Natural killer cell (primary cell): ENCODE results near the gene LINGO1. TPM values are rescaled to one million over a fixed set of nuclear protein-coding genes. Genes with fewer than 3 reads are reported as not detected.

ENCODE experiments used
- ATAC-seq, 3 donors: fragments of 150-1000 bp in 2 of 3; fragments of 200-7000 bp in 1 of 3; cut with Tn5 transposase; 1 replicate in 1 of 3; 2 replicates in 2 of 3; pipeline ENCODE4 v1.10.0; 2021; ENCODE audit warnings: mild to moderate bottlenecking in 2 of 3, moderate library complexity in 2 of 3
- DNase-seq, 2 donors: peaks; one replicate each; pipeline versions ENCODE4 v3.0.0 to v3.0.0-alpha.2; 2013 to 2021; ENCODE audit warnings: mixed read lengths in 1 of 2
- H3K27ac ChIP-seq: one replicate; pipeline ENCODE4 v1.5.1; 2013; ENCODE audit warnings: mild to moderate bottlenecking, low read length
- H3K27me3 ChIP-seq: one replicate; pipeline ENCODE4 v1.6.1; 2013; ENCODE audit warnings: low read length; ENCODE audit not compliant: control insufficient read depth, insufficient read depth
- H3K36me3 ChIP-seq: one replicate; pipeline ENCODE4 v1.6.1; 2013; ENCODE audit warnings: low read length; ENCODE audit not compliant: control insufficient read depth, insufficient read depth
- H3K4me1 ChIP-seq: one replicate; pipeline ENCODE4 v1.6.1; 2013; ENCODE audit warnings: low read length; ENCODE audit not compliant: control insufficient read depth, insufficient read depth
- H3K4me3 ChIP-seq: one replicate; pipeline ENCODE4 v1.5.1; 2013; ENCODE audit warnings: low read length
- H3K9me3 ChIP-seq: one replicate; pipeline ENCODE4 v1.6.1; 2013; ENCODE audit warnings: low read length; ENCODE audit not compliant: control insufficient read depth, insufficient read depth
- H3K27ac Mint-ChIP-seq, 2 donors: one replicate each; pipeline ENCODE4 v1.8.0; 2022; ENCODE audit warnings: mild to moderate bottlenecking in 2 of 2, mixed read lengths in 2 of 2, moderate library complexity in 1 of 2
- H3K27me3 Mint-ChIP-seq, 2 donors: one replicate each; pipeline ENCODE4 v1.8.0; 2022; ENCODE audit warnings: low read depth in 2 of 2, mixed read lengths in 2 of 2
- H3K36me3 Mint-ChIP-seq: one replicate; pipeline ENCODE4 v1.8.0; 2022; ENCODE audit warnings: mixed read lengths
- H3K4me1 Mint-ChIP-seq, 2 donors: one replicate each; pipeline ENCODE4 v1.8.0; 2022; ENCODE audit warnings: mixed read lengths in 2 of 2
- H3K4me3 Mint-ChIP-seq: one replicate; pipeline ENCODE4 v1.8.0; 2022; ENCODE audit warnings: mild to moderate bottlenecking, moderate library complexity, mixed read lengths
- H3K9me3 Mint-ChIP-seq, 2 donors: one replicate each; pipeline ENCODE4 v1.8.0; 2022; ENCODE audit warnings: mixed read lengths in 2 of 2
- WGBS: methylation state at CpG from one replicate; pipeline ENCODE4 v1.1.7; 2013; ENCODE audit warnings: missing lambda C conversion rate; ENCODE audit not compliant: insufficient coverage; 5-methylcytosine and 5-hydroxymethylcytosine counted together
- intact Hi-C: fragments of 100-400 bp; cut with micrococcal nuclease; formaldehyde crosslinking; loops from one replicate; pipeline ENCODE4 v1.14.2; 2022
- total RNA-seq, 4 donors: library from RNA; stranded (reverse); fragments of 120-200 nt in 1 of 4; gene quantifications; one replicate each; pipeline versions ENCODE4 v1.2.3 to v1.2.4, GENCODE V29; 2013 to 2022
- TF ChIP-seq, protein P1 (sequence below): fragments of 200-600 bp; IDR thresholded peaks from one replicate; pipeline ENCODE4 v1.8.0; 2022; ENCODE audit warnings: antibody characterized with exemption

The LINGO1 gene
- total RNA-seq, 3 donors from 2014 or later (not counting 1 experiment from before 2014, with no cell fraction given) = not detected

GRCh38 chr15:77667338-77668234, 34.9 kb upstream of the LINGO1 start:
- Histone ChIP-seq H3K27me3 (no peaks in the 10 kb centered on the region), H3K4me3 (no peak overlapping the region), H3K4me1 (no peaks in the 10 kb centered on the region), H3K27ac (no peak overlapping the region), H3K9me3 (no peaks in the 10 kb centered on the region), H3K36me3 (no peaks in the 10 kb centered on the region)
- no peak for DNase-seq
- Mint-ChIP-seq H3K27me3 (peaks cover 18 to 21% of the 10 kb centered on the region in 2 donors), H3K9me3 (no peaks in the 10 kb centered on the region), H3K27ac (no peak overlapping the region), H3K4me1 (no peaks in the 10 kb centered on the region), H3K4me3 (no peak overlapping the region), H3K36me3 (no peaks in the 10 kb centered on the region)
- TF ChIP-seq, protein P1, sequence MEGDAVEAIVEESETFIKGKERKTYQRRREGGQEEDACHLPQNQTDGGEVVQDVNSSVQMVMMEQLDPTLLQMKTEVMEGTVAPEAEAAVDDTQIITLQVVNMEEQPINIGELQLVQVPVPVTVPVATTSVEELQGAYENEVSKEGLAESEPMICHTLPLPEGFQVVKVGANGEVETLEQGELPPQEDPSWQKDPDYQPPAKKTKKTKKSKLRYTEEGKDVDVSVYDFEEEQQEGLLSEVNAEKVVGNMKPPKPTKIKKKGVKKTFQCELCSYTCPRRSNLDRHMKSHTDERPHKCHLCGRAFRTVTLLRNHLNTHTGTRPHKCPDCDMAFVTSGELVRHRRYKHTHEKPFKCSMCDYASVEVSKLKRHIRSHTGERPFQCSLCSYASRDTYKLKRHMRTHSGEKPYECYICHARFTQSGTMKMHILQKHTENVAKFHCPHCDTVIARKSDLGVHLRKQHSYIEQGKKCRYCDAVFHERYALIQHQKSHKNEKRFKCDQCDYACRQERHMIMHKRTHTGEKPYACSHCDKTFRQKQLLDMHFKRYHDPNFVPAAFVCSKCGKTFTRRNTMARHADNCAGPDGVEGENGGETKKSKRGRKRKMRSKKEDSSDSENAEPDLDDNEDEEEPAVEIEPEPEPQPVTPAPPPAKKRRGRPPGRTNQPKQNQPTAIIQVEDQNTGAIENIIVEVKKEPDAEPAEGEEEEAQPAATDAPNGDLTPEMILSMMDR = no peak
- intact Hi-C loops = no loop called here
- 61% methylated on average over 10 of the region's 11 CpGs for WGBS
- ATAC-seq = no peak

DNA sequence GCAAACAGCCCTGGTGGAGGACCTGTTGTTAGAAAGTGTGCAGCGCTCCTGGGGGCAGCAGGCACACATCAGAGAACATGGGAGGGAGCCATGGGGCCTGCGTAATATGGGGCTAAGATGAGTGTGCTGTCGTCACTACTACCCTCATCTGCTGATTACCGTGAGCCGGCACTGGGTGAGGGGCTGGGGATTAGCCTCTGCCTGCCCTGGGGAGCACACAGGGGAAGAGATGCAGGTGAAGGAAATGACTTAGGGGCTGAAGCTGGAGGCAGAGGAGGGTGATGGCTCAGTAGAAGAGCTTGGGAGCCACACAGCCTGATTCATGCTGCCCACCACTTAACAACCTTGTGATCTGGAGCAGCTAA, 33.6 kb upstream of the LINGO1 start:
- intact Hi-C loops = no loop called here
- no peaks in the 10 kb centered on the region for H3K9me3 Mint-ChIP-seq
- DNase-seq (no peak), ATAC-seq (no peak)
- H3K4me1 Mint-ChIP-seq = no peaks in the 10 kb centered on the region
- no peaks in the 10 kb centered on the region for H3K4me1 ChIP-seq
- 84% methylated on average over 5 of the region's 5 CpGs for WGBS
- no peak overlapping the region for H3K4me3 ChIP-seq
- no peaks in the 10 kb centered on the region for H3K9me3 ChIP-seq
- no peaks in the 10 kb centered on the region for H3K27me3 ChIP-seq
- TF ChIP-seq, protein P1 = no peak
- no peaks in the 10 kb centered on the region for H3K36me3 Mint-ChIP-seq
- no peak overlapping the region for H3K27ac ChIP-seq
- H3K4me3 Mint-ChIP-seq = no peak overlapping the region
- H3K36me3 ChIP-seq = no peaks in the 10 kb centered on the region
- H3K27me3 Mint-ChIP-seq = peaks cover 18 to 21% of the 10 kb centered on the region in 2 donors
- no peak overlapping the region for H3K27ac Mint-ChIP-seq

DNA sequence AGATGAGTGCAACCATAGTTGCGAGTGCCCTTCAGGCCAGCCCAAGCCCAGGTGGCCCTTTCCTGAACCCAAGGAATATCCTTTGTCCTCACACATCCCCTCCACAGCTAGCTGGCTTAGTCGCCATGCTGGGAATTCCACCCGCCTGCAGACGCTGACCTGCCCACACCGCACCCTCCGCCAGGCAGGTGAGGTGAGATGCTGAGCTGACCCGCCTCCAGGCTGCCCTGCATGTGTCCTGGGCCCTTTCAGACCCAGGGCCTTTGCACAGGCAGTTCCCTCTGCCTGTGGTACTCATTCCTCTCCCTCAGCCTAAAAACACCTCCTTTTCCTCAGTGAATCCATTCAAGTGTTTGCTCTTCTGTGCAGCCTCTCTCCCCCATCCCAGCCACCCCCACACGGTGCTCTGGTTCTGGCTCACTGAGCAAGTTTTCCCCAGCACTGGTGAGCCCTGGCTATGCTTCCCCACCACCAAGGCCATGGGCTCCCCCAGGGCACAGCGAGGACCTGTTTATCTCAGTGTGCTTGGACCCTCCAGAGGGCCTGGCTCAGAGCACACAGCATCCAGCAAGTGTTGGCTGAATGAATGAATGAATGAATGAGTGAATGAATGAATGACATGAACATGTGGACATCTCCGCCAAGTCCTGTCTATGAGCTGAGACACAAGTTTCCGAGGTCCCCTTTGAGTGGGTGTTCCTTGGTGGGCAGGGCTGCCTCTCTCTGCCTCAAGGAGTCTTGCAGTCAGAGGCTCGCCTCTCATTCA, 33.0 kb upstream of the LINGO1 start:
- DNase-seq = no peak
- Histone ChIP-seq H3K9me3 (no peaks in the 10 kb centered on the region), H3K27me3 (no peaks in the 10 kb centered on the region), H3K4me1 (no peaks in the 10 kb centered on the region), H3K4me3 (no peak overlapping the region), H3K27ac (no peak overlapping the region), H3K36me3 (no peaks in the 10 kb centered on the region)
- Mint-ChIP-seq H3K27me3 (peaks cover 18 to 21% of the 10 kb centered on the region in 2 donors), H3K4me1 (no peaks in the 10 kb centered on the region), H3K9me3 (no peaks in the 10 kb centered on the region), H3K4me3 (no peak overlapping the region), H3K36me3 (no peaks in the 10 kb centered on the region), H3K27ac (no peak overlapping the region)
- intact Hi-C loops = no loop called here
- WGBS = 90% methylated on average over 12 of the region's 12 CpGs
- TF ChIP-seq, protein P1 = no peak
- no peak for ATAC-seq
